HK-2 (cell line): ENCODE measurements around the gene DTWD1.
"Not testable (repeated sequence)": the region's sequence is repeated elsewhere in the genome, so short reads cannot be mapped to it uniquely, and the experiment has no call there.

Experiments used
- DNase-seq: peaks from one replicate; pipeline ENCODE4 v3.0.0-alpha.2; 2018; ENCODE audit not compliant: unreplicated experiment

DTWD1 gene

DNA sequence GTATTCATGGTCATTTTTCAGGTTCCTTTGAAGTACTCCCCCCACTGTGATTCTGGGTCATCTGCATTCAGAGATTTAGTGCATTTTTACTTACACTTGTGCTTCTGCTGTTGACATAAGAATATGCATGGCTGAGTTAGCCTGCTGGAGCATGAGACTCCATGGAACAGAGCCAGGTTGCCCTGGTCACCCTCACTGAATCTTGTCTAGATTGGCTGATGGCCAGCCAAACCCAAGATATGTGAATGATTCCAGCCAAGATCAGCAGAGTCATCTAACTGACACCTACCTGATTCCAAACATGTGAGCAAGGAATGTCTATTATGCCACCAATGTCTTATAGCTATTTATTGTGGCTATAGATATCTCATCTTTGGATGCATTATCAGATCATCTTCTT lies 25.1 kb downstream of the DTWD1 start:
- DNase-seq = peak; percentile 66

GRCh38 chr15:49646891-49647290 lies 26.0 kb downstream of the DTWD1 start:
- no peak for DNase-seq

DNA sequence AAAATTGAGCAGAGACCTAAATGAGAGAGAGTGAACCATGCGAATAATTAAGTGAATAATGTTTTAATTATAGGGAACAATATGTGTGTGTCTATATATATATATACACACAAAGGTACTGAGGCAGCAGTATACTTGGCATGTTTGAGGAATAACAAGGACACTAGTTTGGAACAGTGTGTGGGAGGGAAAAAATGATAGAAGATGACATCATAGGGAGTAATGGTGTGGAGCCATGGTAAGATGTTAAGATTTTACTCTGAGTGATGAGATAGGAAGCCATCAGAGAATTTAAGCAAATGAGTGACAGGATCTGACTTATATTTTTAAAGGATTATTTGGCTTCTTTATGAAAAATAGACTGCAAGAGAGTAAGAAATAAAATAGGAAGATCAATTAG lies 29.1 kb downstream of the DTWD1 start:
- DNase-seq = no peak

- DNase-seq = no peak
Measured at GRCh38 chr15:49650676-49651075, 29.8 kb downstream of the DTWD1 start.

DNA sequence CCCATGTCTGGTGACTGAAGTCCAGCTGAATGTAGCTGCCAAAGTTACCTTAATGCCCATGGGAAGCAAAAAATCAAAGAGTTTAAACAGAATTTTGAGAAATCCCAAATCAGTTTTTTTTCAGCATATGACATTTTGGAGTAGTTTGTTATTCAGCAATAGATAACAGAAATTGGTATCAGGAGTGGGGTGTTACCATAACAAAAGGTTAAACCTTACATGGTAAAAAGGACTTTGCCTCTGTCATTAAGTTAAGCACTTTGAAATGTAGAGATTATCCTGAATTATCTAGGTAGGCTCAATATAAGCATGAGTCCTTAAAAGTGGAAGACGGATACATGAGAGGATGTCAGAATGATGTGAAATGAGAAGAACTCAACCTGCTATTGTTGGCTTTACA lies 32.1 kb downstream of the DTWD1 start:
- DNase-seq = no peak

- DNase-seq = no peak
Measured at GRCh38 chr15:49656734-49657133, 35.9 kb downstream of the DTWD1 start.

GRCh38 chr15:49664716-49665115 lies 43.9 kb downstream of the DTWD1 start:
- DNase-seq = no peak

GRCh38 chr15:49666486-49666885 lies 45.6 kb downstream of the DTWD1 start:
- not testable (repeated sequence) for DNase-seq

GRCh38 chr15:49669288-49669687 lies 48.4 kb downstream of the DTWD1 start:
- DNase-seq = no peak

GRCh38 chr15:49673861-49674260 lies 53.0 kb downstream of the DTWD1 start:
- no peak for DNase-seq

DNA sequence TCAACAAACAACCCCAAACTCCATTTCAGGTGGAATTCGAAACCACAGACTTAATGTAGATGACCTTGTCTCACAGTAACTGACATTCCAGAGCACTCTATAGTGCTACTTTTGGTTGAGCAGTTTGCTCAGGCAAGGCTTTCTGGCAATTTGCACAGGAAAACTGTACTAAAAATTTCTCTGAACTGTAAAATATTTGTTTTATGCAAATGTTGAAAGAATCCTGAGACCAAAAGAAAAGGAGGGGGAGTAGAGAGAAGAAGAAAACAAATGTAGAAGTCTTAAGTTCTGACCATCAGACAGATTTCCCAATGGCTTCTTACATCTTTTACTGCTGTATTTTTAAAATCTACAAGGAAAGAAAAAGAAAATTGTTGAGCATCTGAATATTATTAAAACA lies 53.5 kb downstream of the DTWD1 start:
- DNase-seq = no peak

DNA sequence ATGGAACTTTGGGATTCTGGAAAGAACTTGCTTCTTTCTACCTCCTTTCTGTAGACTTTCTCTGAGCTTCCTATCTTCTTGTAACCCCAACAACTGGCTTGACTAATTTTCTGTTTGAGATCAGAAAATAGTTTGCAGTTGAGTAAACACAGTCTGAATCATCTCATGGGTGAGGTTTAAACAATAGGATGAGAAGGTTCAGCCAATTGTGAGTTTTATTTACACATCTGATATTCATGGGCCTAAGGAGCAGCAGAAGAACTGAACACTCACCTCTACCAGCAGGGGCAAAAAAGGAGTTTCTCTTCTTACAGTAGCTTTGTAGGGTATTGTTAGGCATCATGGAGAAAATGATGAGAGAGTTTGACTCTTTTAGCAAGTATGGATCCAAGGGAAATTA lies 54.2 kb downstream of the DTWD1 start:
- no peak for DNase-seq

DNA sequence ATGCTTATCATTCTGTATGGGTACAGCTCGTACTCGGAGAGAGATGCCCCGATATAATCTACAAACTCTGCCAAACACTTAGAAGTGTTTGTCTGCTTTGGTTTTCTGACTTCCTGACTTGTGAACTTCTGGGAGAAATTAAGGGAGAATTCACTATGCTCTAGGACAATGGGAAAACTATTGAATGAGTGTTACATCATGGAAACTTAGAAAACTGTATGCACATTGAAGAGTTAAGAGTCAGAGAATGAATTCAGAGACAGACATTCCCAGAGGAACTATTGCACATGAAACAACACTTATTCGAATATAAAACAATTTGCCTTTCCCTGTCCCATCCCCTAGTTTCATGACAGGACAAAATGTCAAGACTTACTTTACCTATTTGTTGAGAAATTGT lies 57.8 kb downstream of the DTWD1 start:
- DNase-seq = no peak

DNA sequence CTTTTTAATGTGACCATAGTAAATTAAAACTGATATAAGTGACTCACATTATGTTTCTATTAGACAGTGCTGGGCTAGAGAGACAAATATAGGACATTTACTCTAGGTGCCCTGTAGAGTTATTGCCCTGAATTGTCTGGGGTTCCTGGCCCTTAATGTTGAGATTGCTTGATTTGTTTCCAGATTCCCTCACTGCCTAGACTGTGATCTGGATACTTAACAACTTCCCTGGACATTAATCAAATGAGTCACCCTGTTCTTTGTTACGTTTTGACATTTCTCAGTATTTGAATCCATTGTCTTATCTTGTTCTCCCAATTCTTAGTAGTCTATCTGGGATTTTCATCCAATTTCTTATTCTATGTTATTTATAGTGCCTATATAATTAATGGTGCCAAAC lies 65.8 kb downstream of the DTWD1 start:
- DNase-seq = no peak

GRCh38 chr15:49688135-49688790 lies 67.4 kb downstream of the DTWD1 start:
- no peak for DNase-seq

- no peak for DNase-seq
Measured at GRCh38 chr15:49692514-49693090, 71.8 kb downstream of the DTWD1 start.

DNA sequence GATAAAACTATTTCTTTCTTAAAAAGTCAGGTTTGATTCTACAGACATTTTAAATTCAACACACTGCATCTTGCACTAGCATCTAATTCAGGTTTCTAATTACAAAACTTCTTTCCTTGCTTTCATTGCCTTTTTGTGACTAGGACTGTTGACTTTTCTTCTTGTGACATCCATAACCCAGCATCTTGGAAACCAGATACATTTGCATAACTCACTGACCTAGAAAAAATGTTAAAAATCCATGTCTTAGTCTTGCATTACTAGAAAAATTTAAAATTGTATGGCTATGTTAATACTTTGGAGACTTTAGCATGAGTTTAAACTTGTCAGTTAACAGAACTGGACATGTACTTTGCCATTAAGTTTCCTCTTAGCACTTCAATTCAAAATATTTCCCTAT lies 72.7 kb downstream of the DTWD1 start:
- no peak for DNase-seq

- DNase-seq = no peak
Measured at GRCh38 chr15:49696433-49696832, 75.6 kb downstream of the DTWD1 start.

GRCh38 chr15:49697121-49697520 lies 76.3 kb downstream of the DTWD1 start:
- no peak for DNase-seq

- DNase-seq = not testable (repeated sequence)
Measured at GRCh38 chr15:49702982-49703381, 82.1 kb downstream of the DTWD1 start.
